ENCODE results near the gene TSPYL1. TPM values are rescaled to one million over a fixed set of nuclear protein-coding genes. Genes with fewer than 3 reads are reported as not detected.

The TSPYL1 gene
- total and polyA plus RNA-seq, 9 of the 15 experiments (the other 6 are each of a cell fraction or from before 2014, with no cell fraction given) = 23.1 to 56.8 (median 37.9) TPM

- 36% methylated on average over 3 of the region's 3 CpGs for WGBS (ENCODE audit: insufficient coverage, low coverage, missing lambda C conversion rate)
- H3K9me3 ChIP-seq (replicated peaks; ENCODE audit: control insufficient read depth, insufficient read depth, low read depth, low read length) = no peaks in the 10 kb centered on the region
- DNase-seq (ENCODE audit: extremely low read depth in 1 of 4, low spot score in 3 of 4) = no peak
- intact Hi-C loops (cut with micrococcal nuclease) = loop anchor here (1.0 to 5.0 kb wide), 8 partner anchors 49 to 699 kb away; no protein-coding TSS in a partner anchor
- BruUV-seq (replicated peaks) = no TSS peak
- ATAC-seq = no peak
- no peak overlapping the region for H3K9ac ChIP-seq (ENCODE audit: insufficient read depth in 1 of 2, low read depth in 2 of 2, low read length in 2 of 2)
- TF ChIP-seq CBFB (CRISPR knock-in tag; IDR thresholded peaks at IDR 0.05) (no peak), POLR2G (IDR thresholded peaks at IDR 0.05; ENCODE audit: low read depth, low read length) (no peak), ZNF311 (CRISPR knock-in tag; IDR thresholded peaks at IDR 0.05) (no peak), CEBPG (CRISPR knock-in tag; IDR thresholded peaks at IDR 0.05) (no peak), CEBPG (tag; conservative IDR thresholded peaks at IDR 0.05 in 1 of 2, IDR thresholded peaks at IDR 0.05 in 1 of 2) (no peak), SRSF1 (IDR thresholded peaks at IDR 0.05; ENCODE audit: low read depth, low read length) (no peak), SRSF3 (IDR thresholded peaks at IDR 0.05; ENCODE audit: insufficient read depth, low read length) (no peak), SIX5 (IDR thresholded peaks at IDR 0.05; ENCODE audit: borderline replicate concordance in 1 of 2, insufficient read depth in 1 of 2, low read depth in 1 of 2, low read length in 2 of 2) (no peak), RBM14 (IDR thresholded peaks at IDR 0.05; ENCODE audit: borderline replicate concordance, insufficient read depth, low read depth, low read length) (no peak), KDM4B (IDR thresholded peaks at IDR 0.05; ENCODE audit: borderline replicate concordance in 2 of 2, low read depth in 1 of 2) (no peak), ARID2 (IDR thresholded peaks at IDR 0.05) (no peak), KLF1 (tag; IDR thresholded peaks at IDR 0.05) (no peak), BDP1 (IDR thresholded peaks at IDR 0.05; ENCODE audit: insufficient read depth, insufficient read length) (no peak), OTX1 (CRISPR knock-in tag; IDR thresholded peaks at IDR 0.05) (no peak)
- H3K4me2 ChIP-seq (ENCODE audit: insufficient read depth, low read length) = no peak overlapping the region
- H4K20me1 ChIP-seq (replicated peaks; ENCODE audit: control insufficient read depth, insufficient read depth, low read length) = no peaks in the 10 kb centered on the region
- no peaks in the 10 kb centered on the region for H3K9me1 ChIP-seq (ENCODE audit: control insufficient read depth, insufficient read depth, low read length)
- in situ Hi-C loops (cut with MboI) = loop anchor here (10.0 kb wide), 1 partner anchor 267 kb away; no protein-coding TSS in a partner anchor
- no peaks in the 10 kb centered on the region; a peak in 1 of 5 replicates for H3K4me1 ChIP-seq (replicated peaks in 1 of 2; ENCODE audit: control insufficient read depth in 2 of 2, insufficient read depth in 2 of 2, low read length in 2 of 2)
- no peaks in the 10 kb centered on the region for H3K27me3 ChIP-seq (ENCODE audit: control insufficient read depth in 2 of 2, insufficient read depth in 2 of 2, low read length in 2 of 2)
- no peak overlapping the region for H2AFZ ChIP-seq (ENCODE audit: low read depth, low read length)
- ChIA-PET POLR2A (interaction anchor here (0.6 to 3.8 kb wide), 6 partner anchors 10 to 392 kb away, joined by 3 to 27 read pairs (median 6); partner anchors contain the start of genes TSPYL1 and TSPYL4), CTCF (ENCODE audit: low intra/inter-chr PET ratio) (interaction anchor here (0.6 to 2.4 kb wide), 11 partner anchors 36 to 914 kb away, joined by 3 to 22 read pairs (median 3); no protein-coding TSS in a partner anchor)
- no peaks in the 10 kb centered on the region for H3K79me2 ChIP-seq (ENCODE audit: control insufficient read depth, insufficient read depth, low read length)
- no peak overlapping the region for H3K27ac ChIP-seq (ENCODE audit: extremely low read depth, low read depth, low read length)
- no peak overlapping the region for H3K4me3 ChIP-seq
- no peaks in the 10 kb centered on the region; the same call in 2 of the 3 replicates for H3K36me3 ChIP-seq (ENCODE audit: control insufficient read depth, insufficient read depth, low read length)
- no peak for FAIRE-seq
These were observed 11.7 kb downstream of the TSPYL1 start for GRCh38 chr6:116267836-116268588.

Measured in K562 (cell line).